Right lung (tissue), 5 donors: ENCODE measurements around the gene MYCBPAP. TPM values are rescaled to one million over a fixed set of nuclear protein-coding genes. Genes with fewer than 3 reads are reported as not detected.

Experiments used
- DNase-seq, 2 donors: peaks; one replicate each; pipeline ENCODE4 v3.0.0-alpha.2; 2013
- polyA plus RNA-seq, 5 donors: library from polyadenylated mRNA; unstranded; fragments of 120-200 nt; gene quantifications; one replicate each; pipeline versions ENCODE4 v1.2.1 to v1.2.3, GENCODE V29; 2013; ENCODE audit warnings: inconsistent platforms in 1 of 5, low replicate concordance in 1 of 5; ENCODE audit not compliant: insufficient read length in 5 of 5, insufficient read depth in 1 of 5

MYCBPAP gene
- polyA plus RNA-seq, 5 donors: 5.0 to 8.2 (median 7.0) TPM

- DNase-seq: no peak
These were observed 20.8 kb upstream of the MYCBPAP start for GRCh38 chr17:50487213-50488096.

GRCh38 chr17:50488880-50489279 lies 19.4 kb upstream of the MYCBPAP start:
- no peak for DNase-seq

- no peak for DNase-seq
These were observed 16.7 kb upstream of the MYCBPAP start for GRCh38 chr17:50491505-50491904.

GRCh38 chr17:50492214-50492613 lies 16.0 kb upstream of the MYCBPAP start:
- no peak for DNase-seq

GRCh38 chr17:50493744-50494143 lies 14.5 kb upstream of the MYCBPAP start:
- DNase-seq: no peak

- no peak for DNase-seq
These were observed 12.9 kb upstream of the MYCBPAP start for GRCh38 chr17:50495217-50495823.

- DNase-seq: no peak
These were observed 12.3 kb upstream of the MYCBPAP start for GRCh38 chr17:50495918-50496317.

GRCh38 chr17:50498021-50498874 lies 10.0 kb upstream of the MYCBPAP start:
- no peak for DNase-seq

GRCh38 chr17:50499270-50499669 lies 9.0 kb upstream of the MYCBPAP start:
- DNase-seq: no peak

- no peak for DNase-seq
These were observed 8.5 kb upstream of the MYCBPAP start for GRCh38 chr17:50499721-50500120.

- DNase-seq: no peak
These were observed 7.2 kb upstream of the MYCBPAP start for GRCh38 chr17:50501054-50501453.

- no peak for DNase-seq
These were observed 5.8 kb upstream of the MYCBPAP start for GRCh38 chr17:50502301-50502990.

- DNase-seq: no peak
These were observed 2.6 kb upstream of the MYCBPAP start for GRCh38 chr17:50505591-50506130.

GRCh38 chr17:50506298-50506697 lies 1.9 kb upstream of the MYCBPAP start:
- no peak for DNase-seq

GRCh38 chr17:50508573-50509460 lies 578 bp downstream of the MYCBPAP start:
- no peak for DNase-seq

GRCh38 chr17:50511058-50511457 lies 2.8 kb downstream of the MYCBPAP start:
- DNase-seq: no peak

GRCh38 chr17:50513495-50513894 lies 5.3 kb downstream of the MYCBPAP start:
- no peak for DNase-seq

- no peak for DNase-seq
These were observed 6.1 kb downstream of the MYCBPAP start for GRCh38 chr17:50514388-50514787.

GRCh38 chr17:50514936-50515702 lies 6.9 kb downstream of the MYCBPAP start:
- no peak for DNase-seq

- no peak for DNase-seq
These were observed 8.8 kb downstream of the MYCBPAP start for GRCh38 chr17:50517011-50517410.
